Gastroesophageal sphincter (tissue), 3 donors: Measurements from ENCODE around the gene ISYNA1.

Source experiments
- EP300 ChIP-seq: sonication (generic); formaldehyde crosslinking; IDR thresholded peaks from one replicate; pipeline ENCODE4 v1.6.1; 2017; ENCODE audit warnings: antibody characterized with exemption, mild to moderate bottlenecking
- POLR2A ChIP-seq, 2 donors: fragments of 450-650 bp; IDR thresholded peaks; one replicate each; pipeline ENCODE4 v1.6.1; 2017; ENCODE audit warnings: antibody characterized with exemption in 2 of 2, mild to moderate bottlenecking in 2 of 2, moderate library complexity in 1 of 2
- POLR2AphosphoS5 ChIP-seq: sonication (generic); formaldehyde crosslinking; IDR thresholded peaks from one replicate; pipeline ENCODE4 v1.6.1; 2017; ENCODE audit warnings: antibody characterized with exemption
- TF ChIP-seq, protein P1 (sequence below), 4 experiments: fragments of 200-600 bp in 2 of 4; fragments of 450-650 bp in 2 of 4; sonication (generic) in 1 of 4; IDR thresholded peaks; one replicate each; pipeline ENCODE4 v1.5.1; 2017 to 2019; ENCODE audit warnings: antibody characterized with exemption in 4 of 4, mild to moderate bottlenecking in 2 of 4, moderate library complexity in 2 of 4

DNA sequence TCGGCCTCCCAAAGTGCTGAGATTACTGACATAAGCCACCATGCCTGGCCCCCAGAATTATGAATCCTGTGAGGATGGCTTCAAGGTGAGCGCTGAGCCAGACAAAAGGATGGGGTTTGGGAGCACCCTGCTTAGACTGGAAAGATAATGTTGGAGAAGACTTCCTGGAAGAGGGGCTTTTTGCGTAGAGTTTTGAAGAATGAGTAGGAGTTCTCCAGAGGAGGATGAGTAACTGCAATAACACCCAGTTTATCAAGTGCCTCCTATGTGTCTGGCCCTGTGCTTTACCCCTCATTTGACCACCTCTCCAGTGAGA is 52.6 kb downstream of the ISYNA1 start:
- TF ChIP-seq, protein P1, sequence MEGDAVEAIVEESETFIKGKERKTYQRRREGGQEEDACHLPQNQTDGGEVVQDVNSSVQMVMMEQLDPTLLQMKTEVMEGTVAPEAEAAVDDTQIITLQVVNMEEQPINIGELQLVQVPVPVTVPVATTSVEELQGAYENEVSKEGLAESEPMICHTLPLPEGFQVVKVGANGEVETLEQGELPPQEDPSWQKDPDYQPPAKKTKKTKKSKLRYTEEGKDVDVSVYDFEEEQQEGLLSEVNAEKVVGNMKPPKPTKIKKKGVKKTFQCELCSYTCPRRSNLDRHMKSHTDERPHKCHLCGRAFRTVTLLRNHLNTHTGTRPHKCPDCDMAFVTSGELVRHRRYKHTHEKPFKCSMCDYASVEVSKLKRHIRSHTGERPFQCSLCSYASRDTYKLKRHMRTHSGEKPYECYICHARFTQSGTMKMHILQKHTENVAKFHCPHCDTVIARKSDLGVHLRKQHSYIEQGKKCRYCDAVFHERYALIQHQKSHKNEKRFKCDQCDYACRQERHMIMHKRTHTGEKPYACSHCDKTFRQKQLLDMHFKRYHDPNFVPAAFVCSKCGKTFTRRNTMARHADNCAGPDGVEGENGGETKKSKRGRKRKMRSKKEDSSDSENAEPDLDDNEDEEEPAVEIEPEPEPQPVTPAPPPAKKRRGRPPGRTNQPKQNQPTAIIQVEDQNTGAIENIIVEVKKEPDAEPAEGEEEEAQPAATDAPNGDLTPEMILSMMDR (IDR thresholded peaks at IDR 0.05): no peak
- TF ChIP-seq POLR2A (IDR thresholded peaks at IDR 0.05) (no peak), POLR2AphosphoS5 (no peak), EP300 (no peak)
